ENCODE data around the gene FAM241A. TPM values are rescaled to one million over a fixed set of nuclear protein-coding genes. Genes with fewer than 3 reads are reported as not detected.
"Not testable (repeated sequence)": the region's sequence is repeated elsewhere in the genome, so short reads cannot be mapped to it uniquely, and the experiment has no call there.

FAM241A gene
- total RNA-seq, 1 donor from 2014 or later = 6.7 TPM

DNA sequence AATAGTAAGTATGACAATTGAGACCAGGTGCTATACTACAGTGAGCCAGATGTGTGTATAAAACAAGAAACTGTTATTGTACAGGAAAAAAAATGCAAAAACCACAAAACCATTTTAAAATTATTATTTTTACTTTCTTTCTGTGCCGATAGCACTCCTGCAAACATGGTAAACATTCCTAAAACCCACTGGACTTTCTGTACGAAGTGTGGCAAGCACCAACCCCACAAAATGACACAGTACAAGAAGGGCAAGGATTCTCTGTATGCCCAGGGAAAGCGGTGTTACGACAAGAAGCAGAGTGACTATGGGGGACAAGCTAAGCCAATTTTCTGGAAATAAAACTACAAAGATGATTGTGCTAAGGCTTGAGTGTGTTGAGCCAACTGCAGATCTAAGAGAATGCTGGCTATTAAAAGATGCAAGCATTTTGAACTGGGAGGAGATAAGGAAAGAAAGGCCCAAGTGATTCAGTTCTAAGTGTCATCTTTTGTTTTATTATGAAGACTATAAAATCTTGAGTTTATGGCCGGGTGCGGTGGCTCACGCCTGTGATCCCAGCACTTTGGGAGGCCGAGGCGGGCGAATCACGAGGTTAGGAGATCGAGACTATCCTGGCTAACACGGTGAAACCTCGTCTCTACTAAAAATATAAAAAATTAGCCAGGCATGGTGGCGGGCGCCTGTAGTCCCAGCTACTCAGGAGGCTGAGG lies 26.0 kb downstream of the FAM241A start:
- intact Hi-C loops (cut with micrococcal nuclease); H3K4me3 Mint-ChIP-seq; DNase-seq; H3K27me3 Mint-ChIP-seq; H3K9me3 Mint-ChIP-seq; H3K27ac Mint-ChIP-seq: not testable (repeated sequence)
- peaks cover 15% of the 10 kb centered on the region for H3K36me3 Mint-ChIP-seq (ENCODE audit: low read depth)
- H3K4me1 Mint-ChIP-seq = peaks cover 23% of the 10 kb centered on the region

DNA sequence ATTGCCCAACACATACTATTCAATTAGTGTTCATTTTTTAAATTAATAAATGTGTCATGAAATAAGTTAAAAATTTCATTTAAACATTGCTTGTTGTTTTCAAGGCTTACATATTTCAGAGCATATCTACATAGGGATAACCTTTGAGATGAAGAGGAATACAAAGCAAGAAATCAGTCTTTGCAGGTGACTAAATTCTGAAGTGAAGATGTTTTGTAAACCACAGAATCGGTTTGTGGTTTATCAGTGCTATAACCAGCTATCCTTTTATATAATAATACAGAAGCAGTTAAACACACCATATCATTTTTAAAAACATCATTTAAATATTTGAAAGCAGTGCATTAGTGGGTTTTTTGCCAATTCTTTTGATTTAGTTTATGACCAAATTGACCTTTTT lies 26.9 kb downstream of the FAM241A start:
- intact Hi-C loops (cut with micrococcal nuclease) = no loop called here
- Mint-ChIP-seq H3K9me3 (no peaks in the 10 kb centered on the region), H3K36me3 (ENCODE audit: low read depth) (peaks cover 15% of the 10 kb centered on the region), H3K27ac (no peak overlapping the region), H3K27me3 (no peaks in the 10 kb centered on the region), H3K4me3 (no peak overlapping the region), H3K4me1 (peaks cover 27% of the 10 kb centered on the region)
- no peak for DNase-seq

DNA sequence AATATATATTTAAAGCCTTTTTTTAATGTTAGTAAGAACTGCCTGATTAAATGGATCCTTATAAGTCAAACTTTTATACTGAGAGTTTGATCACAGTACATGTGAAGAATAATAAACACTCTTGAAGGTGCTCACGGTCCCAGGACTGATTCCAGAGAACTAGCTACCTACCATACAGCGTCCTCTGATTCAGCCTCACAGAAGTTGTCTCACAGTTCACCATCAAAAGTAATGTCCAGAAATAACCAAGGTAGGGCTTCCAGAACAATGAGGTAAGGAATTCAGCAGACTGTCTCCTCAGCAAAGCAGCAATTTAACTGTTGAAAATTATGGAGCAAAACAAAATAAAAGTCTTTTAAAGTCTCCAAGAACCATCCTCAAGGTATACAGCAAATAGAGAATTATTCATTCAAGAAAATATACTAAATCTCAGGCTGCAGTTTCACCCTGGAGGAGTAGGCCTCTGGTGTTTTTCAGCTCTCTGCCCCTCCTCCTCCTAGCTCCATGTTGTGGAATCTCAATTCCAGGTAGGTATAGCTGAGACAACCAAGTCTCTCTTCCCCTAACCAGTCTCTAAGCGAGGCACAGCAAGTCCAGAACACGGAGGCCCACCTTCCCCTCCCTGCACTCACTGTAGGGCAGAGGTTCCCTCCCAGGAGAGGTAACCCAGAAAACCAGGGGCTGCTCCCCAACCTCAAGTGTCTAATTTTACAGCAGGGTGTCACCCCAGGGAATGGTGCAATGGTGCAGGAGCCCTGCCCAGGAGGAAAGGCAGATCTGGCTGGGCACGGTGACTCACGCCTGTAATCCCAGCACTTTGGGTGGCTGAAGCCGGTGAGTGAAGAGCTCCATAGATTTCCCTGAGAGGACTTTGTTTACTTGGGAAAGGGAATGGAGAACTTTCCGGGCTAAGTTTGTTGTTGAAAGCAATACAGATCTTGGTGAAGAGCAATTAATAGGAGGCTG lies 28.6 kb downstream of the FAM241A start:
- Mint-ChIP-seq H3K4me1 (peaks cover 26% of the 10 kb centered on the region), H3K27me3 (no peaks in the 10 kb centered on the region), H3K27ac (no peak overlapping the region), H3K4me3 (no peak overlapping the region), H3K36me3 (ENCODE audit: low read depth) (peaks cover 20% of the 10 kb centered on the region), H3K9me3 (no peaks in the 10 kb centered on the region)
- intact Hi-C loops (cut with micrococcal nuclease) = no loop called here
- no peak for DNase-seq

DNA sequence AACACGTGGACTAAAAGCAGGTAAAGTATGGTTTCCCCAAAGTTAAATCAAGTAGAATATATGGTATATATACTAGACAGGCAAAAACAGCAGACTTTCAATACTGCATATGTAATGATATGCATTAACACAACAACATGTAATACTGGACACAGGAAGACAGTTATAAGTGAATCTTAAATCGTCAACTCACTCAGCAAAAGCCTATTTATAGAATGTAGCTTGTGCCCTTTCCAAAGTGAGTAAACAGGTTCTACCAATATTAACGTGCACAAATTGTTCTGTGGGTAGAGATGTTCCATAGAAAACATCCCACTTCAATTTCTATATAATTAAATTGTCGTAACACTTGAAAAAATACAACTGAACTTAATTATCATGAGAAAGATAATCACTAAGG lies 30.6 kb downstream of the FAM241A start:
- Mint-ChIP-seq H3K9me3 (no peaks in the 10 kb centered on the region), H3K27me3 (no peaks in the 10 kb centered on the region), H3K4me3 (no peak overlapping the region), H3K4me1 (peaks cover 20% of the 10 kb centered on the region), H3K27ac (no peak overlapping the region), H3K36me3 (ENCODE audit: low read depth) (peaks cover 23% of the 10 kb centered on the region)
- DNase-seq = no peak
- intact Hi-C loops (cut with micrococcal nuclease) = loop anchor here (2.0 kb wide), 1 partner anchor 23 kb away; no protein-coding TSS in a partner anchor

DNA sequence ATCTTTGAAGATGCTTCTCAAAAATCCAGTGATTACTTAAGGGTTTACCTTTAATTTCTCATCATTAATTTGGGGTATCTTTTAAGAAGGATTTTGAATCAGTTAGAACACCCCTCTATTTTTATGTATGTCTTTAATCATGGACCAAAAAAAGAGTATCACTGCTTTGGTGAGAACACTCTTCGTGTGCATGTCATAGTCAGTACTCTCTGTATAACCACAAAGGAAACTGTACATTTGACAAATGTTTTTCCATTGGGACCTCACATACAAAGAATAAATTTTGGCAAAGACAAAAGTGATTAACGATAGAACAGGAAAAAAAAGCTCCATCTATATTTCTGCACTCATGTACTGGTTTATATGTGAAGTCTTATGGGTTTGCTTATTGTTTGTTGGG lies 31.3 kb downstream of the FAM241A start:
- H3K9me3 Mint-ChIP-seq = no peaks in the 10 kb centered on the region
- no peak for DNase-seq
- no peaks in the 10 kb centered on the region for H3K27me3 Mint-ChIP-seq
- peaks cover 23% of the 10 kb centered on the region for H3K36me3 Mint-ChIP-seq (ENCODE audit: low read depth)
- peaks cover 19% of the 10 kb centered on the region for H3K4me1 Mint-ChIP-seq
- no peak overlapping the region for H3K27ac Mint-ChIP-seq
- no peak overlapping the region for H3K4me3 Mint-ChIP-seq
- intact Hi-C loops (cut with micrococcal nuclease) = loop anchor here (2.0 kb wide), 1 partner anchor 22 kb away; no protein-coding TSS in a partner anchor

DNA sequence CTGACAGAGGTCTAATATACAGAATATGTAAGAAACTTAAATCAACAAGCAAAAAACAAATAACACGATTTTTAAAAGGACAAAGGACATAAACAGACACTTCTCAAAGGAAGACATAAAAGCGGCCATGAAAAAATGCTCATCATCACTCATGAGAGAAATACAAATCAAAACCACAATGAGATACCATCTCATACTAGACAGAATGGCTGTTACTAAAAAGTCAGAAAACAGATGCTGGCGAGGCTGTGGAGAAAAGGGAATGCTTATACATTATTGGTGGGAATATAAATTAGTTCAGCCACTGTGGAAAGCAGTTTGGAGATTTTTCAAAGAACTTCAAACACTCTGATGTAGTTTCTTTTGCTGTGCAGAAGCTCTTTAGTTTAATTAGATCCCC lies 33.5 kb downstream of the FAM241A start:
- Mint-ChIP-seq H3K36me3 (ENCODE audit: low read depth) (peaks cover 25% of the 10 kb centered on the region), H3K4me1 (peaks cover 32% of the 10 kb centered on the region)
- H3K27me3 Mint-ChIP-seq; DNase-seq; intact Hi-C loops (cut with micrococcal nuclease); H3K4me3 Mint-ChIP-seq; H3K9me3 Mint-ChIP-seq; H3K27ac Mint-ChIP-seq: not testable (repeated sequence)

DNA sequence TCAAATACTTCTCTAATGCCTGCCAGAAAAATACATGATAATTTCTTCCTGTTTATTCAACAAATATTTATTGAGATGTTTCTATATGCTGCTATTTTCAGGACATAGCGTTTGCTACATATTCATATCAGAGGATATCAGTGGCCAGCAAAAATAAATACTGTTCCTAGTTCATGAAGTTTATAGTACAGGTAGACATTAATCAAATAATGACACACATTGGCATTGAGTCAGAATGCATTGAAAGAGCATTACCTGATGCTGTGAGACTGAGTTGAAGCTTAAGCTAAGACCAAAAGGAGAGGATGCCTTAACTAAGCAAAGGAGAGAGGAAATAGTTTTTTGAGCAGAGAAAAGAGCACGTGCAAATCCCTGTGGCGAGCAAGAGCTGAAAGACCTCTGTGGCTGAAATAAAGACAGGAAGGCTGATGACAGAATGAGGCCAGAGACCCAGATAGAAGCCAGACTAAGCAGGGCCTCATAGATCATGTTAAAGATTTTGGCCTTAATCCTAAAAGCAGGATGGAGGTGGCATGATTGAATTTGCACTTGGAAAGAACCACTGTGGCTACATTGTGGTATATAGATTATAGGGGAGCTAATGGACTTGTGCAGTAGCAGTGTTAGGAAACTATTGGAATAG lies 36.2 kb downstream of the FAM241A start:
- H3K36me3 Mint-ChIP-seq (ENCODE audit: low read depth) = peaks cover 14% of the 10 kb centered on the region
- intact Hi-C loops (cut with micrococcal nuclease) = loop anchor here (5.0 kb wide), 1 partner anchor 34 kb away; the partner anchor contains the start of gene FAM241A
- H3K4me3 Mint-ChIP-seq = no peak overlapping the region
- peaks cover 26% of the 10 kb centered on the region for H3K4me1 Mint-ChIP-seq
- H3K9me3 Mint-ChIP-seq = no peaks in the 10 kb centered on the region
- H3K27ac Mint-ChIP-seq = no peak overlapping the region
- DNase-seq = no peak
- no peaks in the 10 kb centered on the region for H3K27me3 Mint-ChIP-seq

DNA sequence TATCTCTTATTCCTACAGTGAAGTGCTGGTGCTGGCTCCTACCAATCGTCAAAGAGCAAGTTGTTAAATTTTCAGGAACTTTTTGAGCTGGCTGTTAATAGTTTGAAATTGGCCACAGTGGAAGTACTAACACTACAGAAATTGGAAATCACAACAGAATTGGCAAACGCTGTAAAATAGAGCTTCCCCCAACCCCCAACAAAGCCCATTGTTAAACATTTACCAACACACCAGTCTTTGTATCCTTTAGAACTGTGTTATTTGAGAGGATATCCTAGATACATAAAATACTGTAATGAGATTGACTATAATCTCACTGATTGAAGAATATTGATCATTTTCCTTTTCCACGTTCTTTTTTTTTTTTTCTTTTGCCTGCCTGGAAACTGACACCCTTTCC lies 37.4 kb downstream of the FAM241A start:
- no peaks in the 10 kb centered on the region for H3K9me3 Mint-ChIP-seq

DNA sequence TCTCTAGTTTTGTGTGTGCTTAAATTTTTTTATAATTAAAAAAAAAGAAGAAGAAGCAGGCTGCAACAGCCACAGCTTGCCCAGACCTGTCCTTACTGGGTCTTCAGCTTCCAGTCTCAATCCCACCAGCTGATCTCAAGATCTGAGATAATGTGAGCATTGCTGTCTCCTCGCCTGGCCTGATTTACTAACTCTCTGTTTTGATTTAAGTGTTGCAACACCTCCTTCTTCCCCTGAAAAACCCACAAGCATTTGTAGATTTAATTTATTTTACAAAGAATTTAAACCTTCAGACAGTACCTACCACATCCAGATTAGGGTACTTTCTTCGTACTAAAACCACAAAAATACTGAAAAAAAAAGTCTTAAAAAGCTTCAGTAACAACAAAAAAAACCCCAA lies 38.0 kb downstream of the FAM241A start:
- H3K27me3 Mint-ChIP-seq = no peaks in the 10 kb centered on the region
- no peaks in the 10 kb centered on the region for H3K9me3 Mint-ChIP-seq
- H3K4me1 Mint-ChIP-seq = peaks cover 24% of the 10 kb centered on the region
- DNase-seq = no peak
- H3K27ac Mint-ChIP-seq = peak overlapping the region; percentile 43
- H3K4me3 Mint-ChIP-seq = no peak overlapping the region
- intact Hi-C loops (cut with micrococcal nuclease) = loop anchor here (5.0 kb wide), 1 partner anchor 36 kb away; the partner anchor contains the start of gene FAM241A
- peaks cover 20% of the 10 kb centered on the region for H3K36me3 Mint-ChIP-seq (ENCODE audit: low read depth)

More for the DNA sequence above, 37.4 kb downstream of the FAM241A start:
- Mint-ChIP-seq H3K4me3 (no peak overlapping the region), H3K4me1 (peaks cover 21% of the 10 kb centered on the region), H3K27me3 (no peaks in the 10 kb centered on the region), H3K27ac (no peak overlapping the region), H3K36me3 (ENCODE audit: low read depth) (peaks cover 20% of the 10 kb centered on the region)
- intact Hi-C loops (cut with micrococcal nuclease) = loop anchor here (5.0 kb wide), 1 partner anchor 35 kb away; the partner anchor contains the start of gene FAM241A
- no peak for DNase-seq

DNA sequence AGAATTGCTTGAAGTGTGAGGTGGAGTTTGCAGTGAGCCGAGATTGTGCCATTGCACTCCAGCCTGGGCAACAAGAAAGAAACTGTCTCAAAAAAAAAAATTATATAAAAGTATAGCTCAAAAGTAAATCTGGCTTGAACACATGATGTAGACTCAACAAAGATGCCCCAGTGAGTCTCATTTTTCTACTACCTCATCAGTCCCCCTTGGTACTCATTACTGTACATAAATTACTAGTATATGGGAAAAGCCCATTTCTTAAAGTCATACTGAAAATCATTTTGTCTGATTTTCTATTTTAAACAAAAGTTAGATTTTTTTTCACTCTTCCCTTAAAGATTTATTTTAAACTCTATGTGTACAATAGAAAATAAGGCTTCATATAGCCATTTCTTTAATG lies 39.2 kb downstream of the FAM241A start:
- no peaks in the 10 kb centered on the region for H3K9me3 Mint-ChIP-seq
- intact Hi-C loops (cut with micrococcal nuclease) = loop anchor here (1.0 to 5.0 kb wide), 2 partner anchors 15 to 37 kb away; partner anchors contain the start of gene FAM241A
- H3K27me3 Mint-ChIP-seq = no peaks in the 10 kb centered on the region
- no peak overlapping the region for H3K4me3 Mint-ChIP-seq
- H3K4me1 Mint-ChIP-seq = peaks cover 19% of the 10 kb centered on the region
- H3K27ac Mint-ChIP-seq = no peak overlapping the region
- DNase-seq = no peak
- H3K36me3 Mint-ChIP-seq (ENCODE audit: low read depth) = peaks cover 14% of the 10 kb centered on the region

DNA sequence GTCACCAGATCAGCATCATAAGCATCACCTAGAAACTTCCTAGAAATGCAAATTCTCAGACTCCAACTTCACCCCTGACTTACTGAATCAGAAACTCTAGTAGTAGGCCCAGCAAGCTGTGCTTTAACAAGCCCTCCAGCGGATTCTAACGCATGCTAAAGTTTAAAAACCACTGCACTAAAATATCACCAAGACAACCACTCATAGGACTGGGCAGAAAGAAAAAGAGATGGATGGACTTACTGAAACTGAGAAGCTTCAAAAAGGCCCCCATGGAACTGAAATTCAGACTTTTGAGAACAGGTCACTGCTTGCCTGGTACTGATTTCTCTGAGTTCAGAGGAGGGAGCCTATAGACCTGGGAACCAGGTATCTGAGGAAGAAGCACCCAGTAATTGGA lies 40.1 kb downstream of the FAM241A start:
- H3K9me3 Mint-ChIP-seq = no peaks in the 10 kb centered on the region
- peaks cover 19% of the 10 kb centered on the region for H3K4me1 Mint-ChIP-seq
- intact Hi-C loops (cut with micrococcal nuclease) = no loop called here
- no peaks in the 10 kb centered on the region for H3K27me3 Mint-ChIP-seq
- H3K36me3 Mint-ChIP-seq (ENCODE audit: low read depth) = peaks cover 11% of the 10 kb centered on the region
- DNase-seq = no peak
- no peak overlapping the region for H3K4me3 Mint-ChIP-seq
- no peak overlapping the region for H3K27ac Mint-ChIP-seq

DNA sequence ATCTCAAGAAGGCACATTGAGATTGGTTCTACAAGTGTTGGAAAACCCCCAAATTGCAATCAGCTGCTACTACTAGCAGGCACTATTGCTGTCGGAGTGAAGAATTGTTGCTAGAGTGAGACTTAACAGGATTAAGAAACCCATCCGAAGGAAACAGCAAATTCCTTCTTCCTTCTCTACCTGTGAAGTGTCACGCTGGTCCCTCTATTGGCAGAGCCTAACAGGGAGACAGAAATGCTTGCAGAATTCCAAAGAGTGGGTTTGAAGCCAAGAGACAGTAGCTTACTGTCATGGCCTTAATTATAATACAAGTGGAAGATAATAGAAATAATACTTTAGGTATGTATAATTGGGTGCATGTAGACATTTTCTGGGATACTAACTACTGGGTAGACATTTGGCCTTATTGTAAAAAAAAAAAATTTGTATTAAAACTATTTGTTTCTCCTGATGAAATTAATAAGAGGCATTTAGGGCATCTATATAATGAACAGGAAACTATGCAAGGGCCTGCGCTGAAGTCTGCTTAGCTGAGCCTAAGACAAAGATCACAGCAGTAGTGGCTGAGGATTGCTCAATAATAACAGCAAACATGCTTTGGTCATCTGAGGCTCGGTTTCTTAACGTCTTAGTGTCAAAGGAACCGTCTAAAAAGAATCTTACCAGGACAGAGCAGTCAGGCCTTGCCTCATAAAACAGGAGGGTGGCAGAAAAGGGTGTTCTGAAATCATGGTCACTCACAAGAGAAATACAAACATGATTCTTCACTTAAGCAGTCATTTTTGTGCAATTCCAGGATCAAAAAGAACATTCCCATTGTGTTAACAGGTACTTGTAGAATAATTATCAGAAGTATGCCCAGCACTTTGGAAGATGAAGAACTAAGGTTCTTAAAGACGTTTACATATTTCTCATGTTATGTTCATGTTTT lies 40.8 kb downstream of the FAM241A start:
- Mint-ChIP-seq H3K27ac (no peak overlapping the region), H3K4me1 (peaks cover 19% of the 10 kb centered on the region), H3K27me3 (no peaks in the 10 kb centered on the region), H3K9me3 (no peaks in the 10 kb centered on the region), H3K4me3 (no peak overlapping the region), H3K36me3 (ENCODE audit: low read depth) (peaks cover 14% of the 10 kb centered on the region)
- intact Hi-C loops (cut with micrococcal nuclease) = no loop called here
- DNase-seq = no peak

DNA sequence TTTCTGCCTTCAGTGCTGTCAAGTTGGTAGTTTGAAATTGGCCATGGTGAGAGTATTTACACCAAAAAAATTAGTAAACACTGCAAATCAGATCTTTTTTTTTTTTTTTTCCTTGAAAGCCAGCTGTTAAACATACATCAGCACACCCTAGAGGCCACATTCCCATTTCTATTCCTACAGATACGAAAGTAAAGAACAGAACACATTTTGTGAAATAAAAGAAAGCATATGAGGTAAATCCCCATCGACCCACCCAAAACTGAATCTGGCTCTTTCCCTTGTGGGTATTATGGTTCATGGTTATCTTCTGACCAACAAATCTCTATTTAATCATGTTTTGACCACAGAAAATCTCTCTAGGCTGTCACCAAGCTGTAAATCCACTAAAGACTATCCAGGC lies 44.5 kb downstream of the FAM241A start:
- peaks cover 12% of the 10 kb centered on the region for H3K36me3 Mint-ChIP-seq (ENCODE audit: low read depth)
- intact Hi-C loops (cut with micrococcal nuclease) = no loop called here
- H3K4me3 Mint-ChIP-seq = no peak overlapping the region
- H3K4me1 Mint-ChIP-seq = peaks cover 2% of the 10 kb centered on the region
- no peaks in the 10 kb centered on the region for H3K27me3 Mint-ChIP-seq
- H3K27ac Mint-ChIP-seq = no peak overlapping the region
- no peak for DNase-seq
- H3K9me3 Mint-ChIP-seq = no peaks in the 10 kb centered on the region
